Inferior parietal cortex (tissue), 1 donor: ENCODE data around the gene SETD1B.

Experiments used
- DNase-seq: peaks from one replicate; pipeline ENCODE4 v3.0.0-alpha.2; 2016; ENCODE audit errors: extremely low spot score

Gene SETD1B

DNA sequence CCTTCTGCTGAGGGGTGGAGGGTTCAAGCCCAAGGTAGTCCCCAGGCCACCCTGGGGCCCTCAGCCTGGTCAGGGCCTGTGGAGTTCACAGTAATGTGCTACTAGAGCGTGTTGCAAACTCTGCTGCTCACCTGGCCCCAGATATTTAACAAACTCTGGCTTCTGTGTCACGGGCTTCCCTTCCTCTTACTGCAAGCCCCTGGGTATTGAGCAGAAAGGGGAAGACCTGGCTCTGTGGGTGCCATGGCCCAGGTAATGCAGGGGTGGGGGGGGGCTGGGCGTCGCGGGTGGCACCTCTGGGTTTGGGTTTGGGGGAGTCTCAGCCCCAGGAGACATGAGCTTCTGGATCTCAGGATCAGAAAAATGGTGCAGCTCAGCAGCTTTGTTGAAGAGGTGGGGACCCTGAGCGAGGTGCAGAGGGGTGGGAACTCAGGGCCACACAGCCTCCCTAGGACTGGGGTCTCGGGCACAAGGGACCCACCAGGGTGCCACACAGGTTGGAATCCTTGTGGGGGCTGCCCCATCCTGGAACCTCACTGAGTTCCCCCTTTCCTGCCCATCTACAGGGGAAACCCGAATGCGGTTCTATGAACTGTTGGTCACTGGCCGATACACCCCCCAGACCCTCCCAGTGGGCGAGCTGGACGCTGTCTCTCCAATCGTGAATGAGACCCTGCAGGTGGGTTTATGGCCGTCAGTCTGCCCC, 4.0 kb downstream of the SETD1B start:
- DNase-seq, result no peak

- no peak for DNase-seq
Observed at GRCh38 chr12:121808623-121809022, 4.8 kb downstream of the SETD1B start.

DNA sequence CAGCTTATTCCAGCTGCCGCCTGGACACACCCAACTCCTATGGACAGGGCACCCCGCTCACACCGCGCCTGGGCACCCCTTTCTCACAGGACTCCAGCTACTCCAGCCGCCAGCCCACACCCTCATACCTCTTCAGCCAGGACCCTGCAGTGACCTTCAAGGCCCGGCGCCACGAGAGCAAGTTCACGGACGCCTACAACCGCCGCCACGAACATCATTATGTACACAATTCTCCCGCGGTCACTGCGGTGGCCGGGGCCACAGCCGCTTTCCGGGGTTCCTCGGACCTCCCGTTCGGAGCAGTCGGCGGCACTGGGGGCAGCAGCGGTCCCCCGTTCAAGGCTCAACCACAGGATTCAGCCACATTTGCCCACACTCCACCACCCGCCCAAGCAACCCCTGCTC, 5.9 kb downstream of the SETD1B start:
- no peak for DNase-seq

DNA sequence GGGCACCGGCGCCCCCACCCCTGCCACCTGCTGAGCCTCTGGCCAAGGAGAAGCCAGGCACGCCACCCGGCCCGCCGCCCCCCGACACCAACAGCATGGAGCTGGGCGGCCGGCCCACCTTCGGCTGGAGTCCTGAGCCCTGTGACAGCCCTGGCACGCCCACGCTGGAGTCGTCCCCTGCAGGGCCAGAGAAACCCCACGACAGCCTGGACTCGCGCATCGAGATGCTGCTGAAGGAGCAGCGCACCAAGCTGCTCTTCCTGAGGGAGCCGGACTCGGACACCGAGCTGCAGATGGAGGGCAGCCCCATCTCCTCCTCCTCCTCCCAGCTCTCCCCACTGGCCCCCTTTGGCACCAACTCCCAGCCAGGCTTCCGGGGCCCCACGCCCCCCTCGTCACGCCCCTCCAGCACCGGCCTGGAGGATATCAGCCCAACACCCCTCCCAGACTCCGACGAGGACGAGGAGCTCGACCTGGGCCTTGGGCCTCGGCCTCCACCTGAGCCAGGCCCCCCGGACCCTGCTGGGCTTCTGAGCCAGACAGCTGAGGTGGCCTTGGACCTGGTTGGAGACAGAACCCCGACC, 6.5 kb downstream of the SETD1B start:
- no peak for DNase-seq

- DNase-seq, result no peak
Observed at GRCh38 chr12:121810833-121811433, 7.1 kb downstream of the SETD1B start.

DNA sequence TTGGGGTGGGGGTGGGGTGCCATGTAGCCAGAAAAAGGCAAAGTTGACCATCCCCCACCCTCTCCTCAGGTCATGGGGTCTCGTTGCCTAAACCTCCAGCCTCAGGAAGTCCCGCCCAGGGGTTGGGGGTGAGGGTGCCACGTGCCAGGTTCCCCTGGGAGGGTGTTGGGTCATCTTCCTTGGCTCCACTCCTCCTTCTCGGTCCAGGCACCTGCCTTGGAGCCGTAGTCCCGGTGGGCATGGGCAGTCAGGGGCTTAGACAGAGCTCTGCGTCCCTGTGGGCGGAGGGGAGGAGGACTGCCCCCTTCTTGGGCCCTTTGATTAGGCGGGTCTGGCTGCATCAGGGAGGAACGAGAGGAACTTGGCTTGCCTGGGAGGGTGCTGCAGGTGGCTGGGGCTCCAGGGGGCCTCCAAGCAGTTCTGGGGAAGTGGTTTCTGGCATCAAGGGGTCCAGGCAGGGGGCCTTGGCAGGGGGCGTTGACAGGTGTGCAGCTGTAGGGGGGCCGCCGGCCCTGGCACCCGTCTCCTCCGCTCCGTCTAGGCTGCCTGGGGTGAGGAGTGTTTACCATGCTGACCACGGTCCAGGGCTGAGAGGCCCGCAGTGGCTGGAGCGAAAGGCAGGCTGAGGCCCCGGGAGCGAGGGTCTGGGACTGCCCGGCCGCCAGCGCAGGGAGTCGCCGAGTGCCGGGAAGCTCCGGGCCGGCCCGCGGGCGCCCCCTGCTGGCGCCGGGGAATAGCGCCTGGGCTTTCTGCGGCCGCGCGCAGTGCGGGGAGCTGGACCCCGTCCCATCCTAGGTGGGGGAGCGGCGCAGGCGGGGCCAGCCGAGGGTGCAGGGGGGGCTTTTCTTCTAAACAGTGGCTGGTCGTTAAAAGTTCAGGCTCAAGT, 7.9 kb downstream of the SETD1B start:
- peak; percentile 67 for DNase-seq

DNA sequence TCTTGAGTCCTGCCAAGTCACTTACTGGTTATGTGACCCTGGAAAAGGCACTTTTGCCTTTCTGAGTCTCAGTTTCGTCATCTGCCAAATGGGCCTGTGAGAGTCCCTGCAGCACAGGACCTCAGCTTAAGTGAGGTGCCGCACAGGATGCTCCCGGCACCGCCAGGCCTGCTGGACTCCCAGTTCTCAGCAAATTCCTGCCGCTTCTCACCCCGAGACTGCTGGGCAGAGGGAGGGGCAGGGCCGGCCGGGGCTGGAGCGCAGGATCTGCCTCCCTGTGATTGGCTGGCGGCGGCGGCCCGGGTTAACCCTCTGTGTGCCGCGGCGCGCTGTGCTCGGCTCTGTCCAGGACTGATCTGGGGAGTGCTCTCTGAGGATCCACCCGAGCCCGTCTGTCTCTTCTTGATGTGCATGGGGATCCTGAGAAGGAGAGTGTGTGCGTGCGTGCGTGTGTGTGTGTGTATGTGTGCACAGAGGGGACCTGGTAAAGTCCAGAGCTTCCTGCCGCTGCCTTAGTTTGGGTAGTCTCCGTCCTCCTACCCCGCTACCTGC, 8.6 kb downstream of the SETD1B start:
- DNase-seq, result peak; percentile 19

GRCh38 chr12:121812921-121813896, 9.4 kb downstream of the SETD1B start:
- DNase-seq, result no peak

- no peak for DNase-seq
Observed at GRCh38 chr12:121813951-121814350, 10.1 kb downstream of the SETD1B start.

DNA sequence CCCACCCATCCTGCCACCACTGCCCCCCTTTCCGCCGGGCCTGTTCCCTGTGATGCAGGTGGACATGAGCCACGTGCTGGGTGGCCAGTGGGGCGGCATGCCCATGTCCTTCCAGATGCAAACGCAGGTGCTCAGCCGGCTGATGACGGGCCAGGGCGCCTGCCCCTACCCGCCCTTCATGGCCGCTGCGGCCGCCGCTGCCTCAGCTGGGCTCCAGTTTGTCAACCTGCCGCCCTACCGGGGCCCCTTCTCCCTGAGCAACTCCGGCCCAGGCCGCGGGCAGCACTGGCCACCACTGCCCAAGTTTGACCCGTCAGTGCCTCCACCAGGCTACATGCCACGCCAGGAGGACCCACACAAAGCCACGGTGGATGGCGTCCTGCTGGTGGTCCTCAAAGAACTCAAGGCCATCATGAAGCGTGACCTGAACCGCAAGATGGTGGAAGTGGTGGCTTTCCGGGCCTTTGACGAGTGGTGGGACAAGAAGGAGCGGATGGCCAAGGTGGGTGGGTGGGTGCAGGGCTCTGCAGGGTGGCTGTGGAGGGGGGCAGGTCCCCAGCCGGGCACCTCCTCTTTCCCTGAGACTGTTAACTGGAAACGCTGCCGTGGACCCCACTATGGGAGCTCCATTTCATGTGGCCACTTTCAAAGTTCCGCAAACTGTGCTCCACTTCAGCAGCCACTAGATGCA, 10.8 kb downstream of the SETD1B start:
- DNase-seq, result no peak

GRCh38 chr12:121815263-121815662, 11.5 kb downstream of the SETD1B start:
- DNase-seq, result no peak

DNA sequence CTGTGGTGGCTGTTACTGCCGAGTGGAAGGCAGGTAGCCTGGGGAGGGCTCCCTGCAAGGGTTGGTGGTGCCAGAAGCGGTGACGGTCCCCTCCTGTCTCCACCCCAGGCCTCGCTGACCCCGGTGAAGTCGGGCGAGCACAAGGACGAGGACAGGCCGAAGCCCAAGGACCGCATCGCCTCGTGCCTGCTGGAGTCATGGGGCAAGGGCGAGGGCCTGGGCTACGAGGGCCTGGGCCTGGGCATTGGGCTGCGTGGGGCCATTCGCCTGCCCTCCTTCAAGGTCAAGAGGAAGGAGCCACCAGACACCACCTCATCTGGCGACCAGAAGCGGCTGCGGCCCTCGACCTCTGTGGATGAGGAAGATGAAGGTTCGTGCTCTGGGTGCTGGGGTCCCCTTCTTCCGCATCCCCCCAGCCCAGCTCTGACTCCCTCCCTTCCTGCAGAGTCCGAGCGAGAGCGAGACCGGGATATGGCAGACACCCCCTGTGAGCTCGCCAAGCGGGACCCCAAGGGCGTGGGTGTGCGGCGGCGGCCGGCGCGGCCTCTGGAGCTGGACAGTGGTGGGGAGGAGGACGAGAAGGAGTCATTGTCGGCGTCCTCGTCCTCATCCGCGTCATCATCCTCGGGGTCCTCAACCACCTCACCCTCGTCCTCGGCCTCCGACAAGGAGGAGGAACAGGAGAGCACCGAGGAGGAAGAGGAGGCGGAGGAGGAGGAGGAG, 13.3 kb downstream of the SETD1B start:
- no peak for DNase-seq

GRCh38 chr12:121817648-121818043, 13.8 kb downstream of the SETD1B start:
- no peak for DNase-seq

DNA sequence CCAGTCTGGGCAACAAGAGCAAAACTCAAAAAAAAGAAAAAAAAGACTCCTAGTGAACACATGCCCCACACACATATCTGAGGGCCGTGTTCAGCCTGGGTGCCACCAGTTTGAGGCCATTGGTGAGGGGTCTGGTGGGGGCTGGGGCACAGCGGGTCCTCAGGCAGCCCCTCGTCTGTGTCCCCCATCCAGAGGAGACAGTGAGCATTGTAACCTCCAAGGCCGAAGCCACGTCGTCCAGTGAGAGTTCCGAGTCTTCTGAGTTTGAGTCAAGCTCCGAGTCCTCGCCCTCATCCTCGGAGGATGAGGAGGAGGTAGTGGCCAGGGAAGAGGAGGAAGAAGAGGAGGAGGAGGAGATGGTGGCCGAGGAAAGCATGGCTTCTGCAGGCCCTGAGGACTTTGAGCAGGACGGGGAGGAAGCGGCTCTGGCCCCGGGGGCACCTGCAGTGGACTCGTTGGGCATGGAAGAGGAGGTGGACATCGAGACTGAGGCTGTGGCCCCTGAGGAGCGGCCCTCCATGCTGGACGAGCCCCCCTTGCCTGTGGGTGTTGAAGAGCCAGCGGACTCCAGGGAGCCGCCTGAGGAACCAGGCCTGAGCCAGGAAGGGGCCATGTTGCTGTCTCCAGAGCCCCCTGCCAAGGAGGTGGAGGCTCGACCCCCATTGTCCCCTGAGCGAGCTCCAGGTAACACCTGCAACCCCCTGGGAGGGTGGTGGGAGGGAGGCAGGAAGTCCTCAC, 15.6 kb downstream of the SETD1B start:
- no peak for DNase-seq

- DNase-seq, result no peak
Observed at GRCh38 chr12:121820056-121820455, 16.2 kb downstream of the SETD1B start.

DNA sequence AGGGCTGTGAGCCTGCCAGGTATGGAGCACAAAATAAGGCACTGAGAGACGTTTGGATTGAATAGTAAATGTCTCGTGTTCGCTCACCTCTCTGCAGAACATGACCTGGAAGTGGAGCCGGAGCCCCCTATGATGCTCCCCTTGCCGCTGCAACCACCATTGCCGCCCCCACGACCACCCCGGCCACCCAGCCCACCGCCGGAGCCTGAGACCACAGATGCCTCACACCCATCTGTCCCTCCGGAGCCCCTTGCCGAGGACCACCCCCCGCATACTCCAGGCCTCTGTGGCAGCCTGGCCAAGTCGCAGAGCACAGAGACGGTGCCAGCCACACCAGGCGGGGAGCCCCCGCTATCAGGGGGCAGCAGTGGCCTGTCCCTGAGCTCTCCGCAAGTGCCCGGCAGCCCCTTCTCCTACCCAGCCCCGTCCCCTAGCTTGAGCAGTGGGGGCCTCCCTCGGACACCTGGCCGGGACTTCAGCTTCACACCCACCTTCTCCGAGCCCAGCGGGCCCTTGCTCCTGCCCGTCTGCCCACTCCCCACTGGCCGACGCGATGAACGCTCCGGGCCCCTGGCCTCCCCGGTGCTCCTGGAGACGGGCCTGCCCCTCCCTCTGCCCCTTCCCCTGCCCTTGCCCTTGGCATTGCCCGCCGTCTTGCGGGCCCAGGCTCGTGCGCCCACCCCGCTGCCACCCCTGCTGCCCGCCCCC, 18.7 kb downstream of the SETD1B start:
- no peak for DNase-seq

GRCh38 chr12:121823101-121823726, 19.4 kb downstream of the SETD1B start:
- DNase-seq, result no peak

GRCh38 chr12:121823727-121824115, 19.9 kb downstream of the SETD1B start:
- no peak for DNase-seq
